Tongue (tissue), 2 donors: ENCODE measurements around the gene HAGH. TPM values are rescaled to one million over a fixed set of nuclear protein-coding genes. Genes with fewer than 3 reads are reported as not detected.

Source experiments
- DNase-seq: peaks from one replicate; pipeline ENCODE4 v3.0.0-alpha.2; 2015
- total RNA-seq: library from RNA; depleted of rRNA; stranded (reverse); fragments of >200 nt; gene quantifications from one replicate; pipeline ENCODE4 v1.2.3, GENCODE V29; 2014

HAGH gene
- total RNA-seq, 1 donor from 2014 or later, result 104 TPM

DNA sequence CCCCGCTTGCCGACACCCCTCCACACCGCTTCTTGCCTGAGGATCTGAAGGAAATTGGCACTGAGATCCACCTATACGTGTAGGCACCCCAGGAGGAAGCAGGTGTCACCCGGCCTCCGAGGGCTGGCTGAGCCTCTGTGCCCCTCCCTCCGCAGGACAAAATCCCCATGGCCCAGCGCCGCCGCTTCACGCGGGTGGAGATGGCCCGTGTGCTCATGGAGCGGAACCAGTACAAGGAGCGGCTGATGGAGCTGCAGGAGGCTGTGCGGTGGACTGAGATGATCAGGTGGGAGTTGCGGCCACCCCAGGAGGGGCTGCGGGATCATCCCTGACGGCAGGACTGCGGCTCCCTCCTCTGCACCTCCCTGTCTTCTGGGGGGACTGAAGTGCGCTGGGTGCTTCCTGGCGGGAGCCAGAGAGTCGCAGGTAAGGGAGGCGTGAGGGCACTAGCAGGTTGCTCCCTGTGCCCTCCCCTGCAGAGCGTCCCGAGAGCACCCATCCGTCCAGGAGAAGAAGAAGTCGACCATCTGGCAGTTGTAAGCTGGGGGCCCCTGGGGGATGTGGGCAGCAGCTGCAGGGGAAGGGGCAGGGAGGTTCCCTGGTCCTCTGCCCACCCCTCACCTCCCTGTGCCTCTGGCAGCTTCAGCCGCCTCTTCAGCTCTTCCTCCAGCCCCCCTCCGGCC, 64.3 kb downstream of the HAGH start:
- DNase-seq, result no peak

DNA sequence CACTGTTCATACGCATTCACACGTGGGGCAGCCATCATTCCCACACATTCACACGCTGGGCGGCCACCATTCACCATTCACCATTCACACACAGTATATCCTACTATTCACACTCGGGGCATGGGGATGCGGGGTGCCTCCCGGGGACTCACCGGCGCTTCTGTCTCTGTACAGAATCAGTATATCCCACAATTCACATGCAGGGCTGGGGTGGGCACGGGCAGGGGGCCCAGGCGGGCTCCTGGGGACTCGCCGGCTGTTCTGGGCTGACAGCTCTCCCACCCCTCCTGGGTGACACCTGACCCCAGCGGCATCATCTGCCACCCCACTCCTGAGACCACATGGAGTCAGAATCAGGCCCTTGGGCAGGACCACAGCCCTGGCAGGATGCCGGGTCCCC, 64.9 kb downstream of the HAGH start:
- DNase-seq, result no peak

DNA sequence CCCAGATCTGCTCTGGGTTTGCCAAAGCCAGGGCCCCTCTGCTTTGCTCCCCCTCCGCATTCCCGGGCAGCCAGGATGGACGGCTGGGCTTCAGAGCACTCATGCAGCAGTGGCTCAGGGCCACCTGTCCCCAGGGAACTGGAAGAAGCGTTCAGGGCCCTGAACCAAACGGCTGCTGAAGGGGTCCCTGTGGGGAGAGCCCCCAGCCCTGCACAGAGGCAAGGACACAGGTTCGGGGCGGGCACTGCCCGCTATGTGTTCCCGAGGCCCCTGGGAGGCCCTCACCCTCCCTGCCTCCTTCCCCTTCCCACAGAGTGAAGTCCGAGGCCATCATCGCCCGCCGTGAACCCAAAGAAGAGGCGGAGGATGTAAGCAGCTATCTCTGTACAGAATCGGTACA, 65.7 kb downstream of the HAGH start:
- no peak for DNase-seq

DNA sequence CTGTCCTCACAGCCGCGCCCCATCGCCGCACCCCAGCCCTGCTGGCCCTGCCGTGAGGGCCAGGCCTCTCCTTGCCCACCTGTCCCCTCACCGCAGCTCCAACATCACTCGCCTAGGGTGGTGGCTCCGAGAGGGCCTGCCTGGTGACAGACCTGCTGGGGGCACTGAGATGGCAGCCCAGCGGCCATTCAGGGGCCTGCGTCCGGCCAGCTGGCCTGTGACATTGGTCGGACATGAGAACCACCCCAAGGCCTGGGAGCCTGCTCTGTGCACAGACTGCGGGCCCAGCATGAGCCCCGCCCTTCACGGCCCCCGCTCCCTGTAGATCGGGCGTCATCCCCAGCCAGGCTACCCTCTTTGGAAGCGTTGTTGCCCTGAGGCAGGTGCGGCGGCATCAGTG, 67.1 kb downstream of the HAGH start:
- no peak for DNase-seq

DNA sequence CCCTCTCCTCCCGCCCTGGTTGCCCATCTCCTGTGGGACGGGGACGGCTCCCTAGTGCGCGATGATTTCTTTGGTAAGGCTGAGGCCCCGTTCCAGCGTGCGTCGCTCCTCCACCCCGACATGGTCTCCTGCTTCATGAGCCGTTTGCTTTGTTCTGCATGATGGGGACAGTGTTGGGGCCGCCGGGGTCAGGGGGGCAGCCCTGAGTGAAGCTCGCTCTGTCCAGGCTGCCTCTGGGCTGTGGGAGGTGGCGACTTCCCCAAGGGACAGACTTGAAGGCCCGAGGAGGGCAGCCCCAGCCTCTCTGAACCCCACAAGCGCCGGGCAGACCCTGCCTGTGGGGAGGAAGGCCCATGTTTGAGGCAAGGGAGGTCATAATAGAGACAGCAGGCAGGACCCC, 67.7 kb downstream of the HAGH start:
- DNase-seq, result no peak

DNA sequence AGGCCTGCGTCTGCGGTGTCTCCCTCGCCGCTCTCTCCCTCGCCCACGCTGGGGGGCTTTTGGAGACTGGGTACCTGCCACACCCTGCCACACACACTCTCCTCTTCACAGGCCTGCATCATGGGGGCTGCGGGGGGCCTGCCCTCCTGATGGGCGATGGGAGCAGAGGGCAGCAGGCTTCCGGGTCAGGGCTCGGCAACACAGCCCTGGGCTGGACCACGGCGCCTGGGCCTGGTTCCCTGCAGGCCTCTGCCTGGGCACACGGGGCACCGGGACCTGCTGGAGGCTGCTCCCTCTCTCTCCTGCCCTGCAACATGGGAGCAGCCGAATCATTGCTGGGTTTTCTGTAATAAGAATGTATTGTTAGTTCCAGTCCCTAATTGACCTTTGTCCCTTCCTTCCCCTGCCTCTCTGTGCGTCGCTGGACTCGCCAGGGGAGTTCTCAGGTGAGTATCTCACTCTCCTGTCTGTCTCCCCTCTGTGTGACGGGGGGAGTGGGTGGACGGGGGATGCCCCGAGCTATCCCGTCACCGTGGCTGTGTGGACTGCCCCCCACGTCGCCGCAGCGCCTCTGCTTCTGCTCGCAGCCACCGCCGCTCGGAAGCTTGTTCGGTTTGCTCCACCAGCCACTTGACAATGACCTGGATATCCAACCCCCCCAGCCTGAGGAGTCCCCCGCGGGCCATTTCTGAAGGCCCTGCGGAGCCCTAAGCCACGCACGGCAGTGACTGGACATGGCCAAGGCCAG, 68.7 kb downstream of the HAGH start:
- no peak for DNase-seq

Other genes starting within 250 kb of the HAGH start
- 22.7 TPM for gene IFT140, start 214.8 kb downstream of the HAGH start, total RNA-seq
- gene CRAMP1, start 214.5 kb downstream of the HAGH start, total RNA-seq, result 10.8 TPM
- 40.4 TPM for gene JPT2, start 148.5 kb downstream of the HAGH start, total RNA-seq
- 45.0 TPM for gene MAPK8IP3, start 120.6 kb downstream of the HAGH start, total RNA-seq
- 29.6 TPM for gene NME3, start 55.3 kb downstream of the HAGH start, total RNA-seq
- gene EME2, start 54.0 kb downstream of the HAGH start, total RNA-seq, result 10.6 TPM
- 41.5 TPM for gene MRPS34, start 53.7 kb downstream of the HAGH start, total RNA-seq
- 43.5 TPM for gene SPSB3, start 44.3 kb downstream of the HAGH start, total RNA-seq
- gene NUBP2, start 43.9 kb downstream of the HAGH start, total RNA-seq, result 59.2 TPM
- 0.31 TPM for gene IGFALS, start 33.1 kb downstream of the HAGH start, total RNA-seq
- gene FAHD1, start 381 bp upstream of the HAGH start, total RNA-seq, result 45.4 TPM
- gene MEIOB, start 45.3 kb upstream of the HAGH start, total RNA-seq, result 0.62 TPM
- 1.5 TPM for gene HS3ST6, start 91.6 kb upstream of the HAGH start, total RNA-seq
- gene MSRB1, start 116.4 kb upstream of the HAGH start, total RNA-seq, result 9.2 TPM
- 150 TPM for gene RPL3L, start 127.9 kb upstream of the HAGH start, total RNA-seq
- 155 TPM for gene NDUFB10, start 132.7 kb upstream of the HAGH start, total RNA-seq
- gene RPS2, start 138.0 kb upstream of the HAGH start, total RNA-seq, result 1,524 TPM
- not detected for gene RNF151, start 140.0 kb upstream of the HAGH start, total RNA-seq
- gene TBL3, start 145.2 kb upstream of the HAGH start, total RNA-seq, result 21.7 TPM
- 2.5 TPM for gene NOXO1, start 154.6 kb upstream of the HAGH start, total RNA-seq
- gene GFER, start 157.4 kb upstream of the HAGH start, total RNA-seq, result 10.2 TPM
- 4.7 TPM for gene SYNGR3, start 163.1 kb upstream of the HAGH start, total RNA-seq
- 15.2 TPM for gene ZNF598, start 183.0 kb upstream of the HAGH start, total RNA-seq
- 0.82 TPM for gene NPW, start 193.0 kb upstream of the HAGH start, total RNA-seq
- gene NHERF2, start 200.1 kb upstream of the HAGH start, total RNA-seq, result 45.7 TPM
- gene NTHL1, start 221.0 kb upstream of the HAGH start, total RNA-seq, result 28.7 TPM
- gene TSC2, start 221.2 kb upstream of the HAGH start, total RNA-seq, result 57.2 TPM